K562 (cell line): ENCODE measurements around the gene GIT2. TPM values are rescaled to one million over a fixed set of nuclear protein-coding genes. Genes with fewer than 3 reads are reported as not detected.

ENCODE experiments used
- CEBPG ChIP-seq, 3 experiments: fragments of 200-800 bp in 1 of 3; sonication (Bioruptor generic) in 1 of 3; sonication (generic) in 1 of 3; formaldehyde crosslinking in 1 of 3; IDR thresholded peaks in 2 of 3; conservative IDR thresholded peaks in 1 of 3; 2 replicates each; pipeline versions ENCODE4 v1.6.1 to v1.8.0; 2016 to 2022; ENCODE audit warnings: missing compliant biosample characterization in 2 of 3, missing genetic modification characterization in 2 of 3, mild to moderate bottlenecking in 1 of 3, missing genetic modification reagents in 1 of 3
- CHAMP1 ChIP-seq: fragments of 450-650 bp; IDR thresholded peaks from 2 replicates; pipeline ENCODE4 v1.6.1; 2016; ENCODE audit warnings: mild to moderate bottlenecking
- HMG20B ChIP-seq: fragments of 250-450 bp; sonication (Bioruptor Pico); IDR thresholded peaks from 2 replicates; pipeline ENCODE4 v1.5.0; 2021; ENCODE audit warnings: mild to moderate bottlenecking
- TAF15 ChIP-seq: fragments of 200-400 bp; formaldehyde crosslinking; IDR thresholded peaks from 2 replicates; pipeline ENCODE4 v1.6.1; 2017; ENCODE audit warnings: mild to moderate bottlenecking, low read depth, low read length, moderate library complexity
- TARDBP ChIP-seq: fragments of 450-650 bp; IDR thresholded peaks from 2 replicates; pipeline ENCODE4 v1.6.1; 2016
- ZBTB33 ChIP-seq: sonication (generic); formaldehyde crosslinking; IDR thresholded peaks from 2 replicates; pipeline ENCODE4 v1.8.1; 2023; ENCODE audit warnings: mild to moderate bottlenecking, missing genetic modification reagents
- ZKSCAN3 ChIP-seq: fragments of 250-450 bp; sonication (Bioruptor Pico); IDR thresholded peaks from 2 replicates; pipeline ENCODE4 v1.4.0; 2020
- polyA plus RNA-seq, 8 experiments: library from polyadenylated mRNA; depleted of rRNA in 4 of 8; stranded (reverse) in 5 of 8; unstranded in 3 of 8; fragments of >200 nt; fragmentation: Nextera tagmentation in 2 of 8; fragmentation: Illumina TruSeq in 1 of 8; extraction: Ambion mirVana in 2 of 8; extraction: Trizol in 1 of 8; gene quantifications; 2 replicates each; pipeline versions ENCODE4 v1.2.1 to v1.2.3, GENCODE V29; 2011 to 2014; ENCODE audit warnings: inconsistent platforms in 1 of 8, missing spikeins in 1 of 8
- total RNA-seq, 7 experiments: library from RNA; depleted of rRNA in 6 of 7; stranded (reverse); fragments of >200 nt in 6 of 7; fragmentation: Illumina TruSeq in 2 of 7; extraction: Trizol in 2 of 7; gene quantifications; 2 replicates each; pipeline versions ENCODE4 v1.2.1 to v1.2.3, GENCODE V29; 2011 to 2021; ENCODE audit warnings: low replicate concordance in 1 of 7

Gene GIT2
- total and polyA plus RNA-seq, 9 of the 15 experiments (the other 6 are each of a cell fraction or from before 2014, with no cell fraction given) = 4.0 to 30.4 (median 23.5) TPM

- no peak for TF ChIP-seq CHAMP1
- TF ChIP-seq TARDBP = no peak
- no peak for TF ChIP-seq TAF15
- TF ChIP-seq ZBTB33 (CRISPR knock-in tag) = no peak
- no peak for TF ChIP-seq CEBPG (CRISPR knock-in tag; IDR thresholded peaks at IDR 0.05)
- TF ChIP-seq CEBPG (tag; conservative IDR thresholded peaks at IDR 0.05 in 1 of 2, IDR thresholded peaks at IDR 0.05 in 1 of 2) = no peak
- no peak for TF ChIP-seq HMG20B (CRISPR knock-in tag)
- no peak for TF ChIP-seq ZKSCAN3 (CRISPR knock-in tag)
- TF ChIP-seq, all 486 proteins: peak for 0
These were observed 105.5 kb downstream of the GIT2 start (continued) for GRCh38 chr12:109890620-109891170.
